Tibial artery (tissue), 4 donors: ENCODE measurements around the gene ACTL8.

Experiments
- DNase-seq, 2 donors: peaks; one replicate each; pipeline ENCODE4 v3.0.0-alpha.2; 2019
- H3K27ac ChIP-seq, 2 donors: fragments of 200-600 bp; sonication (generic) in 1 of 2; 1 replicate in 1 of 2; 2 replicates in 1 of 2; pipeline ENCODE4 v1.5.1; 2018 to 2019; ENCODE audit warnings: mild to moderate bottlenecking in 1 of 2
- H3K27me3 ChIP-seq, 2 donors: fragments of 200-600 bp; sonication (generic) in 1 of 2; one replicate each; pipeline versions ENCODE4 v1.5.1 to v1.6.0; 2016 to 2019
- H3K36me3 ChIP-seq, 3 donors: fragments of 200-600 bp; sonication (generic) in 2 of 3; one replicate each; pipeline ENCODE4 v1.5.1; 2016 to 2019; ENCODE audit warnings: mild to moderate bottlenecking in 2 of 3
- H3K4me1 ChIP-seq, 4 donors: fragments of 200-600 bp; sonication (generic) in 2 of 4; 1 replicate in 3 of 4; 2 replicates in 1 of 4; pipeline ENCODE4 v1.5.1; 2016 to 2019
- H3K4me3 ChIP-seq, 2 donors: fragments of 200-600 bp; sonication (generic) in 1 of 2; 1 replicate in 1 of 2; 2 replicates in 1 of 2; pipeline ENCODE4 v1.5.1; 2018 to 2019; ENCODE audit warnings: mild to moderate bottlenecking in 2 of 2
- H3K9me3 ChIP-seq, 3 donors: fragments of 200-600 bp; sonication (generic) in 1 of 3; one replicate each; pipeline ENCODE4 v1.5.1; 2016 to 2019
- intact Hi-C: fragments of 100-400 bp; cut with DNase I; formaldehyde crosslinking; loops from one replicate; pipeline ENCODE4 v1.15.0; 2023; ENCODE audit warnings: low total_unique reads
- TF ChIP-seq, protein P1 (sequence below), 2 experiments: fragments of 200-600 bp in 1 of 2; fragments of 450-650 bp in 1 of 2; IDR thresholded peaks; one replicate each; pipeline ENCODE4 v1.5.1; 2017 to 2019; ENCODE audit warnings: antibody characterized with exemption in 2 of 2, mild to moderate bottlenecking in 1 of 2, moderate library complexity in 1 of 2

The ACTL8 gene

DNA sequence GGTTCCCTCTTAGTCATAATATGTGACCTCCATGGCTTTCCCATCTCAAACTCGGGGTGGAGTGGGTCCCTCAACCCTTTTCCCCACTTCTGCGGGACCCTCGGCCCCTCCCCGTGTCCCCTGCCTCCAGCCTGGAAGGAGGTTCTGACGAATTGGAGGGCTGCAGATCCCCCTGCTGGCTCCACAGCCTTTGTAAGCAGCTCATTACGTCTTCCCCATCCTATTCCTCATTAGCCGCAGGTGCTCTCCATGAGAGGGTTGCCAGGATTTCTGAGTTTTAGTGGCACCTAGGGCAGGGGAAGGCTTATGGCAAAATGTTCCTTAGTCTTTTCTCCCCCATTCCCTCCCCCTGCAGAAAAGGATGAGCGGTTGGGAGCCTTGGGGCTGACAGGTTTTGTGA, 8.3 kb downstream of the ACTL8 start:
- Histone ChIP-seq H3K27ac (no peak overlapping the region), H3K4me3 (no peak overlapping the region)
- intact Hi-C loops = no loop called here

DNA sequence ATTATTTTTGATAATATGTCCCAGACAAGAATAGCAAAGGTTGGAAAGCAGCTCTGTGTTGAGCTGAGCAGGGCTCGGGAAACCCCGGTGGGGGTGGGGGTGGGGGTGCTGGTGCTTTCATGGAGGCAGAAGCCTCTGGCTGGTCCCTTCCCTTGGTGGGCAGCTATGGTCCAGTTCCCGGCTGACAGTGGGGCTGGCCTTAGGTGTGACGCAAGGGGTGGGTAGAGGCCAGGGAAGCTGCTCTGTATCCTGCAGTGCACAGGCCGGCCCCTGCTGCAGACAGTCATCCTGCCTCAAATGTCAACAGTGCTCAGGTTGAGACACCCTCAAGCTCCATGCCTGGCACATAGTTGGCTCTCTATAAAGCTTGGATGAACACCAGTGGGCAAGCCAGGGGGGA, 8.9 kb downstream of the ACTL8 start:
- no peak for DNase-seq
- intact Hi-C loops = no loop called here
- TF ChIP-seq, protein P1, sequence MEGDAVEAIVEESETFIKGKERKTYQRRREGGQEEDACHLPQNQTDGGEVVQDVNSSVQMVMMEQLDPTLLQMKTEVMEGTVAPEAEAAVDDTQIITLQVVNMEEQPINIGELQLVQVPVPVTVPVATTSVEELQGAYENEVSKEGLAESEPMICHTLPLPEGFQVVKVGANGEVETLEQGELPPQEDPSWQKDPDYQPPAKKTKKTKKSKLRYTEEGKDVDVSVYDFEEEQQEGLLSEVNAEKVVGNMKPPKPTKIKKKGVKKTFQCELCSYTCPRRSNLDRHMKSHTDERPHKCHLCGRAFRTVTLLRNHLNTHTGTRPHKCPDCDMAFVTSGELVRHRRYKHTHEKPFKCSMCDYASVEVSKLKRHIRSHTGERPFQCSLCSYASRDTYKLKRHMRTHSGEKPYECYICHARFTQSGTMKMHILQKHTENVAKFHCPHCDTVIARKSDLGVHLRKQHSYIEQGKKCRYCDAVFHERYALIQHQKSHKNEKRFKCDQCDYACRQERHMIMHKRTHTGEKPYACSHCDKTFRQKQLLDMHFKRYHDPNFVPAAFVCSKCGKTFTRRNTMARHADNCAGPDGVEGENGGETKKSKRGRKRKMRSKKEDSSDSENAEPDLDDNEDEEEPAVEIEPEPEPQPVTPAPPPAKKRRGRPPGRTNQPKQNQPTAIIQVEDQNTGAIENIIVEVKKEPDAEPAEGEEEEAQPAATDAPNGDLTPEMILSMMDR (IDR thresholded peaks at IDR 0.05) = no peak

More for the DNA sequence above, 8.3 kb downstream of the ACTL8 start:
- Histone ChIP-seq H3K4me1 (no peaks in the 10 kb centered on the region), H3K27me3 (peaks cover 0 to 58% of the 10 kb centered on the region in 2 donors), H3K9me3 (peaks cover 0 to 28% (median 25%) of the 10 kb centered on the region in 3 donors), H3K36me3 (peaks cover 0 to 10% (median 0%) of the 10 kb centered on the region in 3 donors)
- TF ChIP-seq, protein P1 (IDR thresholded peaks at IDR 0.05) = no peak
- DNase-seq = no peak

DNA sequence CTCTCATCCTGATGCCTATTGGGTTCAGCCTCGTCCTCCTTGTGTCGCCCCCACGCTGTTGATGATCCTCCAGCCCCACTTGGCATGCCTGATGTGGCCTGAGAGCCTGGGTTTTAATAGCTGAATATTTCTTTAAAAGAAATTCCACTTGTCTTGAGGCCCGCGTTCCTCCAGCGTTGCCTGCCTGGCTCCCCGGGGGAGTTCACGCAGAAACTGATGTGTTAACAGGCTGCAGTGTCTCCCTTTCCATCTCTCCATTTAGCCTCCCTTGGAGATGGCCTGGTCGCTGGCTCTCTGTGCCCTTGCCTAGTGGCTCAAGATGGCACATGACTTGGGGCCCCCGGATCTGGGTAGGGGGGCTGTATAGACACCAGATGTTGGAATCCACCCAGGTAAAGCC, 9.5 kb downstream of the ACTL8 start:
- intact Hi-C loops = no loop called here
- Histone ChIP-seq H3K36me3 (peaks cover 0 to 4% (median 0%) of the 10 kb centered on the region in 3 donors), H3K4me3 (no peak overlapping the region), H3K27ac (no peak overlapping the region), H3K9me3 (peaks cover 0 to 16% (median 13%) of the 10 kb centered on the region in 3 donors), H3K27me3 (peaks cover 0 to 58% of the 10 kb centered on the region in 2 donors), H3K4me1 (no peaks in the 10 kb centered on the region)
- TF ChIP-seq, protein P1 (IDR thresholded peaks at IDR 0.05) = no peak
- no peak for DNase-seq

More for the DNA sequence above, 8.9 kb downstream of the ACTL8 start:
- H3K4me1 ChIP-seq = no peaks in the 10 kb centered on the region
- no peak overlapping the region for H3K4me3 ChIP-seq
- H3K27me3 ChIP-seq = peaks cover 0 to 58% of the 10 kb centered on the region in 2 donors
- no peak overlapping the region for H3K27ac ChIP-seq
- peaks cover 0 to 22% (median 19%) of the 10 kb centered on the region in 3 donors for H3K9me3 ChIP-seq
- H3K36me3 ChIP-seq = peaks cover 0 to 8% (median 0%) of the 10 kb centered on the region in 3 donors

DNA sequence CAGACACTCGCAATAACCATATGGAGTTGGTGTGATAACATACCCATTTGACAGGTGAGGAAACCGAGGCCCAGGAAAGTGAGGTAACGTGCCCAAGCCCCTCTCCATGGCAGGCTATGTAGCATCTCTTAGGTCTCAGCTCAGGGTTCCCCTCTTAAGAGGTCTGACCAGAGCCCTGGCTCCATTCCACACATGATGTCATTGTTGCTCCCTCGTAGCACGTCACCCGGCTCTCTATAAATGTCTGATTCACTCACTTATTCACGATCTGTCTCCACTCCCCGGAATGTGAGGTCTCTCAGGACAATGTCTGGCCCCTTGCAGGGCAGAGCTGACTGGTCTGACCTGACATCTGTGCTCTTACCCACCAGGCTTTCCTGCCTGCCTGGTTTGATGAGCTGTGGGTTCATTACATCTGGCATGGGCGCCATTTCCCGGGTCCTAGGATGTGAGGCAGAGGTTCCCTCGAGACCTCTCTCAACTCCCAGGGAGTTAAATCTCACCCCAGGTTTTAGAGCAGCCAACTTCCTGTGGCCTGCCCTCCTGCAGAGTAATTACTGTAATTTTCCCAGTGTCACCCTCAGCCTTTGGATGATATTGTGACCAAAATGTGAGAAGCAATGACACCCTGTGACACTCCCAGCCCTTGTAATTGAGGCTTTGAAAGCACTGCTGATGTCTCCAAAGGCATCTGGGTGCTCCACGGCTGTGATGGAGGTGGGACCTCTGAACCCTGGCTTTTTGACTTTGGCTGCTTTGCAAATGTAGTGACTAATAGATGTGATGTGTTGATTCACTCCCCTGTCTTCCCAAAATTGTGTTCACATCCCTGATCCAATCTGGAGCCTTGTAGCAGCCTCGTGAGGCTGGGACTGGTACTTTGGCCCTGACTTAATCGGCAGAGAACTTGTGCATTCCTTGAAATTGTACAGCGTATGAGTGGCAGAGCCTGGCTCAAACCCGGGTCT, 10.6 kb downstream of the ACTL8 start:
- DNase-seq = no peak
- intact Hi-C loops = no loop called here

DNA sequence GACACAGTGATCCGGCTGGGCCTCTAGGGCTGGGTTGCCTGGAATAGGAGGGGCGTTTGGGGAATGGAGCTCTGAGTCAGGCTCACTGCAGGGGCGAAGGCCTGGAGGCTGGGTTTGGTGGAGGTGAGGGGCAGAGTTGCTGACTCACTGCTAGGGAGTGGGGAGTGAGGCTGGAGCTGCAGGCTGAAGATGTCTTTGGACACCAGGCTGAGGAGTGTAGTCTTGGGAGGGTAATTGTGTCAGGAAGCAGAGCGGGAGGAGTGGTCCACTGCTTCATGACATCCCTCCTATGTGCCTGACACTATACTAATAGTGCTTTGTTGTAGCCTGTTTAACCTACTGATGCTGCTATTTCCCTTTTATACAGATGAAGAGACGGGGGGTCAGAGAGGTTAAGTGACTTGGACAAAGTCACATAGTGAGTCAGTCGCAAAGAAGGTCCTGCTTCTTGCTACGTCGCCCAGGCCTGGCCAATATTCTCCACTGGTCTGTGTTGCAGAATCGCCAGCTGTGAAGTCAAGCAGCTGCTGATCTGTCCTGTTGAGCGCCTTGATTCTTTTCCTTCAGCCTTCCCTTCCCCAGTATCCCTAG, 13.6 kb downstream of the ACTL8 start:
- no peaks in the 10 kb centered on the region for H3K9me3 ChIP-seq
- no peaks in the 10 kb centered on the region for H3K4me1 ChIP-seq
- no peak overlapping the region for H3K4me3 ChIP-seq
- no peak overlapping the region for H3K27ac ChIP-seq
- H3K36me3 ChIP-seq = no peaks in the 10 kb centered on the region
- TF ChIP-seq, protein P1 (IDR thresholded peaks at IDR 0.05) = no peak
- peaks cover 0 to 53% of the 10 kb centered on the region in 2 donors for H3K27me3 ChIP-seq
- intact Hi-C loops = no loop called here
- DNase-seq = peak in 1 of 2 donors; percentile 61

More for the DNA sequence above, 10.6 kb downstream of the ACTL8 start:
- TF ChIP-seq, protein P1 (IDR thresholded peaks at IDR 0.05) = no peak
- Histone ChIP-seq H3K4me3 (no peak overlapping the region), H3K9me3 (peaks cover 0 to 5% (median 2%) of the 10 kb centered on the region in 3 donors), H3K36me3 (no peaks in the 10 kb centered on the region), H3K27ac (no peak overlapping the region), H3K4me1 (no peaks in the 10 kb centered on the region), H3K27me3 (peaks cover 0 to 58% of the 10 kb centered on the region in 2 donors)
